Measurements from ENCODE around the gene TECTA. TPM values are rescaled to one million over a fixed set of nuclear protein-coding genes. Genes with fewer than 3 reads are reported as not detected.

The TECTA gene
- total RNA-seq, 1 experiment from 2014 or later = 0.37 TPM

DNA sequence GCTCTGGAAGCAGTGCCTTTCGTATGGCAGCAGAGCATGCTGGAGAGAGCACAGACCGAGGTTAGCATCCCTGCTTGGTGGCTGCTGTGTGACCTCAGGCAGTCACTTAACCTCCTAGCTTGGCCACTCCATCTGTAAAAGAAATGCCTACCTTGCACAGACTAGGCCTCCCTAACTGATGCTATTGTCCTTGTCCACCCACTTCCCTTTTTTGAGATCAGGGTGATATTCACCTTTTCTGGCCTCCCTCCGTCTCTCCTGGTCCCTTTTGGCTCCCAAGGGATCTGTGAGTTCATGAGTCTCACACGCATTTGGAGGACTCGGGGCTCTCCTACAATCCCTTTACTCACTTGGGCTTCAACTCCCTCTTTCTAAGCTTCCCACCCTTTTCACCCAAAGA lies 37.2 kb downstream of the TECTA start (continued):
- TF ChIP-seq NFYB (CRISPR knock-in tag; conservative IDR thresholded peaks at IDR 0.05; ENCODE audit: low read depth) = no peak
- TF ChIP-seq, protein P1, sequence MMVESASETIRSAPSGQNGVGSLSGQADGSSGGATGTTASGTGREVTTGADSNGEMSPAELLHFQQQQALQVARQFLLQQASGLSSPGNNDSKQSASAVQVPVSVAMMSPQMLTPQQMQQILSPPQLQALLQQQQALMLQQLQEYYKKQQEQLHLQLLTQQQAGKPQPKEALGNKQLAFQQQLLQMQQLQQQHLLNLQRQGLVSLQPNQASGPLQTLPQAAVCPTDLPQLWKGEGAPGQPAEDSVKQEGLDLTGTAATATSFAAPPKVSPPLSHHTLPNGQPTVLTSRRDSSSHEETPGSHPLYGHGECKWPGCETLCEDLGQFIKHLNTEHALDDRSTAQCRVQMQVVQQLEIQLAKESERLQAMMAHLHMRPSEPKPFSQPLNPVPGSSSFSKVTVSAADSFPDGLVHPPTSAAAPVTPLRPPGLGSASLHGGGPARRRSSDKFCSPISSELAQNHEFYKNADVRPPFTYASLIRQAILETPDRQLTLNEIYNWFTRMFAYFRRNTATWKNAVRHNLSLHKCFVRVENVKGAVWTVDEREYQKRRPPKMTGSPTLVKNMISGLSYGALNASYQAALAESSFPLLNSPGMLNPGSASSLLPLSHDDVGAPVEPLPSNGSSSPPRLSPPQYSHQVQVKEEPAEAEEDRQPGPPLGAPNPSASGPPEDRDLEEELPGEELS (CRISPR knock-in tag; IDR thresholded peaks at IDR 0.05) = no peak

DNA sequence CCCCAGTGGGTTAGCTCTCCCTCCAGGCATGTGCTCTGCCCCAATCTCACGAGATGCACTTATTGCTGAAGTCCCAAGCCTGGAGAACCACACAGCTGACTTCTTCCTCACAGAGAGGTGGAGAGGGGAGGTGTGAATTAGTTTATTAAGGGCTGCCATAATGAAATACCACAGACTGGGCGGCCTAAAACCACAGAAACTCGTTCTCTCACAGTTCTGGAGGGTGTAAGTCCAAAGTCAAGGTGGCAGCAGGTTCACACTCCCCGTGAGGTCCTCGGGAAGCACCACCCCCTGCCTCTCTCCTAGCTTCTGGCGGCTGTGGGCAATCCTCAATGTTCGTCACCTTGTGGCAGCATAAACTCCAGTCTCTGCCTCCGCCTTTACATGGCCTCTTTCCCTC lies 39.3 kb downstream of the TECTA start:
- TF ChIP-seq, protein P2, sequence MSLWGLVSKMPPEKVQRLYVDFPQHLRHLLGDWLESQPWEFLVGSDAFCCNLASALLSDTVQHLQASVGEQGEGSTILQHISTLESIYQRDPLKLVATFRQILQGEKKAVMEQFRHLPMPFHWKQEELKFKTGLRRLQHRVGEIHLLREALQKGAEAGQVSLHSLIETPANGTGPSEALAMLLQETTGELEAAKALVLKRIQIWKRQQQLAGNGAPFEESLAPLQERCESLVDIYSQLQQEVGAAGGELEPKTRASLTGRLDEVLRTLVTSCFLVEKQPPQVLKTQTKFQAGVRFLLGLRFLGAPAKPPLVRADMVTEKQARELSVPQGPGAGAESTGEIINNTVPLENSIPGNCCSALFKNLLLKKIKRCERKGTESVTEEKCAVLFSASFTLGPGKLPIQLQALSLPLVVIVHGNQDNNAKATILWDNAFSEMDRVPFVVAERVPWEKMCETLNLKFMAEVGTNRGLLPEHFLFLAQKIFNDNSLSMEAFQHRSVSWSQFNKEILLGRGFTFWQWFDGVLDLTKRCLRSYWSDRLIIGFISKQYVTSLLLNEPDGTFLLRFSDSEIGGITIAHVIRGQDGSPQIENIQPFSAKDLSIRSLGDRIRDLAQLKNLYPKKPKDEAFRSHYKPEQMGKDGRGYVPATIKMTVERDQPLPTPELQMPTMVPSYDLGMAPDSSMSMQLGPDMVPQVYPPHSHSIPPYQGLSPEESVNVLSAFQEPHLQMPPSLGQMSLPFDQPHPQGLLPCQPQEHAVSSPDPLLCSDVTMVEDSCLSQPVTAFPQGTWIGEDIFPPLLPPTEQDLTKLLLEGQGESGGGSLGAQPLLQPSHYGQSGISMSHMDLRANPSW (CRISPR knock-in tag; conservative IDR thresholded peaks at IDR 0.05; ENCODE audit: low read depth) = no peak
- no peak for TF ChIP-seq RORB (CRISPR knock-in tag; IDR thresholded peaks at IDR 0.05)
- Mint-ChIP-seq H3K9me3 (no peaks in the 10 kb centered on the region), H3K4me3 (no peak overlapping the region), H3K36me3 (no peaks in the 10 kb centered on the region), H3K27ac (no peak overlapping the region), H3K27me3 (ENCODE audit: low read depth) (no peaks in the 10 kb centered on the region; the same call in 1 of the 2 replicates), H3K4me1 (0 out of 2 replicates have a peak, but pooled peaks cover 2% of the 10 kb centered on the region)
- ChIA-PET CTCF (no interaction called here), POLR2A (no interaction called here)
- ATAC-seq (no peak), DNase-seq (ENCODE audit: low spot score) (no peak)

DNA sequence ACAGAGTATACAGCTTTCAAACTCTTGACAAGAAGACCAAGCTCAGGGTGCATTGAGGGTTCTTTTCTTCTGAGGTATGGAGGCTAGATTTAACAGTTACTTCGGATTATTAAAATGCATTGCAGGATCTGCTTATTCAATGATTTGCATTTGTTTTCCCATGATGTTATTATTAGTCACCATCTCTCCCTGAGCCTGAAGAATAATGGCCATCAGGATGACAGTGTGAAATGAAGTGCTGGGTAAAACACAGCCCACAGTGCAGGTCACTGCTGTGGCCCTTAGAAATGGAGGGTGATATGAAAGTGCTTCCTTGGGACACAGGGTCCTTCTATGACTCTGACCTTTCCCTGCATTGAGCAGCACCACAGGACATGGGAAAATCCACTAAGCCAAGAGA lies 40.0 kb downstream of the TECTA start:
- H3K9me3 Mint-ChIP-seq = no peaks in the 10 kb centered on the region
- H3K27ac Mint-ChIP-seq = no peak overlapping the region
- ChIA-PET POLR2A (no interaction called here), CTCF (no interaction called here)
- 0 out of 2 replicates have a peak, but pooled peaks cover 2% of the 10 kb centered on the region for H3K4me1 Mint-ChIP-seq
- ATAC-seq (no peak), DNase-seq (ENCODE audit: low spot score) (no peak)
- H3K4me3 Mint-ChIP-seq = no peak overlapping the region
- H3K36me3 Mint-ChIP-seq = no peaks in the 10 kb centered on the region
- H3K27me3 Mint-ChIP-seq (ENCODE audit: low read depth) = no peaks in the 10 kb centered on the region; the same call in 1 of the 2 replicates
- TF ChIP-seq ZNF138 (CRISPR knock-in tag; conservative IDR thresholded peaks at IDR 0.05) = no peak
- TF ChIP-seq, protein P3, sequence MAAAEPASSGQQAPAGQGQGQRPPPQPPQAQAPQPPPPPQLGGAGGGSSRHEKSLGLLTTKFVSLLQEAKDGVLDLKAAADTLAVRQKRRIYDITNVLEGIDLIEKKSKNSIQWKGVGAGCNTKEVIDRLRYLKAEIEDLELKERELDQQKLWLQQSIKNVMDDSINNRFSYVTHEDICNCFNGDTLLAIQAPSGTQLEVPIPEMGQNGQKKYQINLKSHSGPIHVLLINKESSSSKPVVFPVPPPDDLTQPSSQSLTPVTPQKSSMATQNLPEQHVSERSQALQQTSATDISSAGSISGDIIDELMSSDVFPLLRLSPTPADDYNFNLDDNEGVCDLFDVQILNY (CRISPR knock-in tag; IDR thresholded peaks at IDR 0.05) = no peak
- no peak for TF ChIP-seq CBFB (CRISPR knock-in tag; IDR thresholded peaks at IDR 0.05; ENCODE audit: low read depth)
- TF ChIP-seq, protein P4, sequence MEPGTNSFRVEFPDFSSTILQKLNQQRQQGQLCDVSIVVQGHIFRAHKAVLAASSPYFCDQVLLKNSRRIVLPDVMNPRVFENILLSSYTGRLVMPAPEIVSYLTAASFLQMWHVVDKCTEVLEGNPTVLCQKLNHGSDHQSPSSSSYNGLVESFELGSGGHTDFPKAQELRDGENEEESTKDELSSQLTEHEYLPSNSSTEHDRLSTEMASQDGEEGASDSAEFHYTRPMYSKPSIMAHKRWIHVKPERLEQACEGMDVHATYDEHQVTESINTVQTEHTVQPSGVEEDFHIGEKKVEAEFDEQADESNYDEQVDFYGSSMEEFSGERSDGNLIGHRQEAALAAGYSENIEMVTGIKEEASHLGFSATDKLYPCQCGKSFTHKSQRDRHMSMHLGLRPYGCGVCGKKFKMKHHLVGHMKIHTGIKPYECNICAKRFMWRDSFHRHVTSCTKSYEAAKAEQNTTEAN (CRISPR knock-in tag; IDR thresholded peaks at IDR 0.05) = no peak
- no peak for TF ChIP-seq NR3C1 (CRISPR knock-in tag; conservative IDR thresholded peaks at IDR 0.05; ENCODE audit: low read depth)
- no peak for TF ChIP-seq SMAD3 (CRISPR knock-in tag; IDR thresholded peaks at IDR 0.05; ENCODE audit: borderline replicate concordance)
- TF ChIP-seq ESRRA (CRISPR knock-in tag; IDR thresholded peaks at IDR 0.05; ENCODE audit: borderline replicate concordance) = no peak
- TF ChIP-seq EMX1 (CRISPR knock-in tag; IDR thresholded peaks at IDR 0.05) = no peak
- no peak for TF ChIP-seq TP53 (CRISPR knock-in tag; IDR thresholded peaks at IDR 0.05)
- TF ChIP-seq, protein P5, sequence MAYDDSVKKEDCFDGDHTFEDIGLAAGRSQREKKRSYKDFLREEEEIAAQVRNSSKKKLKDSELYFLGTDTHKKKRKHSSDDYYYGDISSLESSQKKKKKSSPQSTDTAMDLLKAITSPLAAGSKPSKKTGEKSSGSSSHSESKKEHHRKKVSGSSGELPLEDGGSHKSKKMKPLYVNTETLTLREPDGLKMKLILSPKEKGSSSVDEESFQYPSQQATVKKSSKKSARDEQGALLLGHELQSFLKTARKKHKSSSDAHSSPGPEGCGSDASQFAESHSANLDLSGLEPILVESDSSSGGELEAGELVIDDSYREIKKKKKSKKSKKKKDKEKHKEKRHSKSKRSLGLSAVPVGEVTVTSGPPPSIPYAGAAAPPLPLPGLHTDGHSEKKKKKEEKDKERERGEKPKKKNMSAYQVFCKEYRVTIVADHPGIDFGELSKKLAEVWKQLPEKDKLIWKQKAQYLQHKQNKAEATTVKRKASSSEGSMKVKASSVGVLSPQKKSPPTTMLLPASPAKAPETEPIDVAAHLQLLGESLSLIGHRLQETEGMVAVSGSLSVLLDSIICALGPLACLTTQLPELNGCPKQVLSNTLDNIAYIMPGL (CRISPR knock-in tag; IDR thresholded peaks at IDR 0.05) = no peak
- no peak for TF ChIP-seq JUN (CRISPR knock-in tag; IDR thresholded peaks at IDR 0.05)
- TF ChIP-seq, protein P6, sequence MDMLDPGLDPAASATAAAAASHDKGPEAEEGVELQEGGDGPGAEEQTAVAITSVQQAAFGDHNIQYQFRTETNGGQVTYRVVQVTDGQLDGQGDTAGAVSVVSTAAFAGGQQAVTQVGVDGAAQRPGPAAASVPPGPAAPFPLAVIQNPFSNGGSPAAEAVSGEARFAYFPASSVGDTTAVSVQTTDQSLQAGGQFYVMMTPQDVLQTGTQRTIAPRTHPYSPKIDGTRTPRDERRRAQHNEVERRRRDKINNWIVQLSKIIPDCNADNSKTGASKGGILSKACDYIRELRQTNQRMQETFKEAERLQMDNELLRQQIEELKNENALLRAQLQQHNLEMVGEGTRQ (CRISPR knock-in tag; IDR thresholded peaks at IDR 0.05) = no peak
- no peak for TF ChIP-seq NR1H2 (CRISPR knock-in tag; IDR thresholded peaks at IDR 0.05)
- TF ChIP-seq, protein P7, sequence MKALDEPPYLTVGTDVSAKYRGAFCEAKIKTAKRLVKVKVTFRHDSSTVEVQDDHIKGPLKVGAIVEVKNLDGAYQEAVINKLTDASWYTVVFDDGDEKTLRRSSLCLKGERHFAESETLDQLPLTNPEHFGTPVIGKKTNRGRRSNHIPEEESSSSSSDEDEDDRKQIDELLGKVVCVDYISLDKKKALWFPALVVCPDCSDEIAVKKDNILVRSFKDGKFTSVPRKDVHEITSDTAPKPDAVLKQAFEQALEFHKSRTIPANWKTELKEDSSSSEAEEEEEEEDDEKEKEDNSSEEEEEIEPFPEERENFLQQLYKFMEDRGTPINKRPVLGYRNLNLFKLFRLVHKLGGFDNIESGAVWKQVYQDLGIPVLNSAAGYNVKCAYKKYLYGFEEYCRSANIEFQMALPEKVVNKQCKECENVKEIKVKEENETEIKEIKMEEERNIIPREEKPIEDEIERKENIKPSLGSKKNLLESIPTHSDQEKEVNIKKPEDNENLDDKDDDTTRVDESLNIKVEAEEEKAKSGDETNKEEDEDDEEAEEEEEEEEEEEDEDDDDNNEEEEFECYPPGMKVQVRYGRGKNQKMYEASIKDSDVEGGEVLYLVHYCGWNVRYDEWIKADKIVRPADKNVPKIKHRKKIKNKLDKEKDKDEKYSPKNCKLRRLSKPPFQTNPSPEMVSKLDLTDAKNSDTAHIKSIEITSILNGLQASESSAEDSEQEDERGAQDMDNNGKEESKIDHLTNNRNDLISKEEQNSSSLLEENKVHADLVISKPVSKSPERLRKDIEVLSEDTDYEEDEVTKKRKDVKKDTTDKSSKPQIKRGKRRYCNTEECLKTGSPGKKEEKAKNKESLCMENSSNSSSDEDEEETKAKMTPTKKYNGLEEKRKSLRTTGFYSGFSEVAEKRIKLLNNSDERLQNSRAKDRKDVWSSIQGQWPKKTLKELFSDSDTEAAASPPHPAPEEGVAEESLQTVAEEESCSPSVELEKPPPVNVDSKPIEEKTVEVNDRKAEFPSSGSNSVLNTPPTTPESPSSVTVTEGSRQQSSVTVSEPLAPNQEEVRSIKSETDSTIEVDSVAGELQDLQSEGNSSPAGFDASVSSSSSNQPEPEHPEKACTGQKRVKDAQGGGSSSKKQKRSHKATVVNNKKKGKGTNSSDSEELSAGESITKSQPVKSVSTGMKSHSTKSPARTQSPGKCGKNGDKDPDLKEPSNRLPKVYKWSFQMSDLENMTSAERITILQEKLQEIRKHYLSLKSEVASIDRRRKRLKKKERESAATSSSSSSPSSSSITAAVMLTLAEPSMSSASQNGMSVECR (CRISPR knock-in tag; IDR thresholded peaks at IDR 0.05; ENCODE audit: borderline replicate concordance) = no peak

All from WTC11 (cell line).